ENCODE results near the gene FGF12.

FGF12 gene

GRCh38 chr3:192684151-192684550 is 43.2 kb downstream of the FGF12 start:
- no peak for DNase-seq (ENCODE audit: low read depth)

DNA sequence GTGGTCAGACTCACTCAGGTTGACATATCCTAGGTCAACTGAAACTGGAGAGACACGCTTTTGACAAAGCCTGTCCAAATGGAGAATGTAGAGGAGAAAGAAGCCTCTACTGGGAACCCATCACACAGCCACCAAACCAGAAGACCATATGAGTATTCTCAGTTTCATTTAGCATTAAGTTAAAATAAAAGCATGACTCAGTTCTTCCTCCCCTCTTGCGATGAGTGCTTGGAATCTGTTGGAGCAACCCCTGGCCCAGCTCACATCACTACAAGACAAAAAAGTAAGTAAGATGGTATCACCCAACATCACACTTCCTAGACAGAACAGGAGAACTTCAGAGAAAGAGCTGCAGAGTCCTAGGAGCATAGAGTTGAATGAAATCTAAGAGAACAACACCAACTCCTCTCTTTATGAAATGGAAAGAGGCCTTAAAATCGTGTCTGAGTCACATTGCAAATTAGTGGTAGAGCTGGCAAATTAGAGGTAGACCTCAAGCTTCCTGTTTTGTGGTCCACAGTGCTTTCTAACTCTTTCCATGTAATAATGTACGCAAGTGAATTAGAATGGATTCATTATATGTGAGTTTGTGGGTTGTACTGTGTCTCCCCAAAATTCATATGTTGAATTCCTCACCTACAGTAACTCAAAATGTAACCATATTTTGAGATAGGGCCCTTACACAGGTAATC is 51.2 kb downstream of the FGF12 start:
- no peak for DNase-seq (ENCODE audit: low read depth)

DNA sequence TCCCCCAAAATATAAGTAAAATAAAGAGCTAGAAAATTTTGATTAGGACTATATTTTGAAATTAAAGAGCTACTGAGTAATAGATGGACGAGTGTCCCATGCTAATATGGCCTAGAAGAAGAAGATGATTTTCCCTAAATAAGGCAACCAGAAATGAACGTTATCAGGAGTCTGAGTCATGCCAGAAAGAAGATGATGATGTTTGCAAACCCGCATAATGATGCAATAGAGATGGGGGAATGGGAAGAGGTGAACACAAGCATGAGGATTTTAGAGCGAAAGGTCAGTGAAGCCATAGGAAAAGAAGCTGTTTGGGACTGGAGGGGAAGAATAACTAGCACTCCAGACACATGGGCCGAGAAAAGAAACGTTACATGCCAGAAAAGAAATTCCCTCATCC is 71.7 kb downstream of the FGF12 start:
- no peak for DNase-seq (ENCODE audit: low read depth)

GRCh38 chr3:192655040-192655439 is 72.3 kb downstream of the FGF12 start:
- no peak for DNase-seq (ENCODE audit: low read depth)

- no peak for DNase-seq (ENCODE audit: low read depth)
These were observed 73.5 kb downstream of the FGF12 start for GRCh38 chr3:192653862-192654261.

DNA sequence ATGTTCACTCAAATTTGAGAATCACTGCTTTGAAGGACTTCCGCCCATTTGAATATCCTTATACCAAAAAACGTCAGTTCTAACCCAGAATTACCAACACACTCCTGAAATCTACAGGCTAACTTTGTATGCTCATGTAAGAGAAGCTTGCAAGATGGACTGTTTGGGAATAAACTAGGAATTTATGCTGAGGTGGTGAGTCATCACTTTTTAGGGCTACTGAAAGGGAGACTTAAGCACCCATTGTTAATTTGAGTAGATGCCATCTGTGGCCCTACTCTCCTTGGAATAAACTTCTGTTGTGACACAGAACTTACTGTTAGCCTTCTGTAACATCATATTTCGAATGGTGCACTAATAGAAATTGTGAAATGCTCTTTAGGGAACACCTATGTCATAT is 74.6 kb downstream of the FGF12 start:
- DNase-seq (ENCODE audit: low read depth), result no peak

- DNase-seq (ENCODE audit: low read depth), result no peak
These were observed 75.4 kb downstream of the FGF12 start for GRCh38 chr3:192651836-192652512.

DNA sequence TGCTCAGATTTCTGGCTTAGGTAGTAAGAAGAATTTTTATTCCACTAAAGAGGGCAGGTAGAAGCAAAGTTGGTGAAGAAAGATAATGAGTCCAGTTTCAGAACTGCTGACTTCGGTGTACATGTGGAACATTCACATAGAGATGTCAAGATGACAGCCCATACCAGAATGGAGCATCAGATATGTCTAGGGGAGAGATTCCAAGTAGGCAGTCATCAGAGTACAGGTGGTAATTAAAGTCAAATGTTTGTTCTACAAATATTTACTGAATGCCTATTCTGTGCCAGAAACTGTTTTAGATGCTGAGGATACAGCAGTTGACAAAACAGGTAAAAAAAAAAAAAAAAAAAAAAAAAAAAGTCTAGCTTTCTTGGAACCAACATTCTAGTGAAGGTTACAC is 81.9 kb downstream of the FGF12 start:
- DNase-seq (ENCODE audit: low read depth), result no peak

GRCh38 chr3:192642651-192643050 is 84.7 kb downstream of the FGF12 start:
- no peak for DNase-seq (ENCODE audit: low read depth)

DNA sequence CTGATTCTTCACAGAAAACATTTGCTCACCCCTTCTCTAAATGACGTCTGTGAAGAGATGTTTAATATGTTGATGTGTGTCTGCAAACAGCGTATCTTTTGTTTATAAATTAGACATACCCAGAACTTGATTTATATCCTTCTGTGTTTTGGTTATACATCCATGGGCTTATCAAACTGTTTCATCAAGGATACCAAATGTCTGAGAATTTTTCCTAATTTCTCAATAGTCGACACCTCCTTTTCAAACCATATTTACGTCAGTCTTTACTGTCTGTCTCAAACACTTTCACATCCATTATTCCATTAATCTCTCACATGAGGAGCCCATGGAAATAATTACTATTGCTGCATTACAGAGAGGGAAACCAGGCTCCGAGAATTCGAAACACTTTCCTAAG is 85.4 kb downstream of the FGF12 start:
- no peak for DNase-seq (ENCODE audit: low read depth)

GRCh38 chr3:192639987-192640386 is 87.4 kb downstream of the FGF12 start:
- DNase-seq (ENCODE audit: low read depth), result no peak

DNA sequence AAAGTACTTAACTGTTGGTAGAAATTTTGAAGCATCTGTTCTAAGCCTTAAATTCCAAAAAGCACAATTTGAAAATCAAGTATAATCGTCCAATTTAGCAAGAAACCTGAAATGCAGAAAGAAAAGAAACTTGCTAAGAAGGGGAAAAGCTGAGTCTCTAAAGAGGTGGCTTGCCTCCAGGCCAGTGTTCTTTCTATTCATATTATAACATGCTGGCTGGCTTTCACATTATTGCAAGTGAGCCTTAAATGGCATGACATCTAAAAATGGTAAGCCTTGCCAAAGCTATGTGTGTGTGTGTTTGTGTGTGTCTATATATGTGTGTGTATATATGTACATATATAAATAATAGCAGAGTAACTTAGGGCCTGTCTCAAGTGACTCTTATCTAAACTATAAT is 89.5 kb downstream of the FGF12 start:
- DNase-seq (ENCODE audit: low read depth), result no peak

GRCh38 chr3:192636517-192637444 is 90.6 kb downstream of the FGF12 start:
- DNase-seq (ENCODE audit: low read depth), result no peak

GRCh38 chr3:192629429-192629828 is 97.9 kb downstream of the FGF12 start:
- no peak for DNase-seq (ENCODE audit: low read depth)

DNA sequence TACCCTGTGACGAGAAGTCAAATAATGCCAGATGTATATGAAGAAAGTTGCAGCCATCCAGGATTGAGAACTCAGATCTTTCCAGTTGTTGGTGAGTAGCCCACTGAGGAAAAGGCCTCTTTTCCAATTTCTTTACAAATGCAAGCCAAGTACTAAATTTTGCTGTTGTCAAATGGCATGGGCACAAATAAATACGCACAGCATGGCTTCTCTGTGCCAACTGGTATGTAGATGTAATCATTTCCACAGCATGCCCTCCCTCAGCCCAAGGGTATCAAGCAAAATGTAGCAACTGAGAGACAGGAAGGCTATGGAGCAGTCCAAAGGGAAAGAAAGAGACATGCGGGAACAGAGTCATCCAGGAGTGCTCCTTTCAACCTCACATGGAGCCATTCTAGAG is 105.4 kb downstream of the FGF12 start:
- DNase-seq (ENCODE audit: low read depth), result no peak

DNA sequence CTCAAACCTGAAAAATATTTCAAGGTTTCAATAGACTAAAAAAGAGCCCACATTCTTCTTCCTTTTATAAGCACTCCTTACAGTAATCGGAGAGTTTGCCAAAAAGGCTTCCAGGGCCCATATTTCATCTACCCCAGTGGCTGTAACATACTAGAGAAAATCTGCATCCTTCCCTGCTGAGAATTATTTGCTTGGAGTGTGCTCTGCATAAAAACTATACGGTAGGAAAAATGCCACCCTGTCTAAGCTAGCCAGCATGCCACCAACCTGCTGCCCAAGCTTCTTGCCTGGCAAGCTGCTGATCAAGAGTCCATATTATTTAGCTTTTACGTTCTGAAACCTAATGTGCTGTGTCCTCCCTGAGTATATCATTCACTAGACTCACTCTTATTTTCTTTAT is 107.1 kb downstream of the FGF12 start:
- no peak for DNase-seq (ENCODE audit: low read depth)

GRCh38 chr3:192611411-192611810 is 115.9 kb downstream of the FGF12 start:
- DNase-seq (ENCODE audit: low read depth), result no peak

- no peak for DNase-seq (ENCODE audit: low read depth)
These were observed 118.4 kb downstream of the FGF12 start for GRCh38 chr3:192608726-192609600.

GRCh38 chr3:192607798-192608197 is 119.5 kb downstream of the FGF12 start:
- DNase-seq (ENCODE audit: low read depth), result no peak

DNA sequence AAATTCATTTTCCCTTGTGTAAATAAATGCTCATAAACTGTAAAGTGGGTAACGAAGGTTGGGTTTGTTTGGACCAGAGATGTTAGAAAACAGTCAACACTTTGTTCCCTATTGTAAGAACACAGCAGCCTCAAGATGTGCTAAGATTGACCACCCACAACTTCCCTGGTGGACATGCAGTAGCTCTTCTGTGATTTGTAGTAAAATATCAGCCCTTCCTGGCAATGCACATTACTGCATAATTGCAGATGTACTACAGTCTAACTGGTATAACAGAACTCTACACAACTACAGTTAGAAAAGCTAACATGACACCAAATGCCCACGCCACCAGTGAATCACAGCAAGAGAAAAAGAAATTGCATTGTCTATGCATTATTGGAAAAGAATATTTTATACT is 129.4 kb downstream of the FGF12 start:
- DNase-seq (ENCODE audit: low read depth), result no peak

- no peak for DNase-seq (ENCODE audit: low read depth)
These were observed 129.8 kb downstream of the FGF12 start for GRCh38 chr3:192597506-192597905.

DNA sequence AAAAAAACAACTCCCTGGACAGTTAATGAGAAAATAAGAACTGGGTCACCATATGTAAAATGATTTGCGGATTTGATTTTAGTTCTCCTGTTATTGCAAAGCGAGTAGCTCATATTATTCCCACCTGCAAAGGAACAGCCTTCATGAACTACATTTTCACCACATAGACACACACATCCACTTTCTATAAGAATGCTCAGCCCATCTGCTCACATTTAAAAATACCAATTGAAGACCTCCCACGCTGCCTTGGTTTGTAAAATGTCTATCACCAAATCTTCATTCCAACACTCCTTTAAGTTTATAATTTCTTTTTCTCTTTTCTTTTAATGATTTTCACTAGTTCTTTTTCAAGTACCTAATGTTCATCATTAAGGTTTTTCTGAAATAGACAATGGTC is 148.6 kb downstream of the FGF12 start:
- no peak for DNase-seq (ENCODE audit: low read depth)
